Gastrocnemius medialis (tissue), 4 donors: Measurements from ENCODE around the gene GKAP1.

Experiments
- POLR2A ChIP-seq, 2 donors: fragments of 450-650 bp; IDR thresholded peaks; one replicate each; pipeline ENCODE4 v1.6.1; 2017; ENCODE audit warnings: antibody characterized with exemption in 2 of 2, mild to moderate bottlenecking in 2 of 2, moderate library complexity in 2 of 2
- TF ChIP-seq, protein P1 (sequence below), 5 experiments: fragments of 450-650 bp in 3 of 5; fragments of 200-600 bp in 2 of 5; sonication (generic) in 2 of 5; IDR thresholded peaks in 4 of 5; conservative IDR thresholded peaks in 1 of 5; 1 replicate in 4 of 5; 2 replicates in 1 of 5; pipeline ENCODE4 v1.5.1; 2016 to 2019; ENCODE audit warnings: antibody characterized with exemption in 5 of 5, mild to moderate bottlenecking in 3 of 5, moderate library complexity in 3 of 5

- TF ChIP-seq, protein P1, sequence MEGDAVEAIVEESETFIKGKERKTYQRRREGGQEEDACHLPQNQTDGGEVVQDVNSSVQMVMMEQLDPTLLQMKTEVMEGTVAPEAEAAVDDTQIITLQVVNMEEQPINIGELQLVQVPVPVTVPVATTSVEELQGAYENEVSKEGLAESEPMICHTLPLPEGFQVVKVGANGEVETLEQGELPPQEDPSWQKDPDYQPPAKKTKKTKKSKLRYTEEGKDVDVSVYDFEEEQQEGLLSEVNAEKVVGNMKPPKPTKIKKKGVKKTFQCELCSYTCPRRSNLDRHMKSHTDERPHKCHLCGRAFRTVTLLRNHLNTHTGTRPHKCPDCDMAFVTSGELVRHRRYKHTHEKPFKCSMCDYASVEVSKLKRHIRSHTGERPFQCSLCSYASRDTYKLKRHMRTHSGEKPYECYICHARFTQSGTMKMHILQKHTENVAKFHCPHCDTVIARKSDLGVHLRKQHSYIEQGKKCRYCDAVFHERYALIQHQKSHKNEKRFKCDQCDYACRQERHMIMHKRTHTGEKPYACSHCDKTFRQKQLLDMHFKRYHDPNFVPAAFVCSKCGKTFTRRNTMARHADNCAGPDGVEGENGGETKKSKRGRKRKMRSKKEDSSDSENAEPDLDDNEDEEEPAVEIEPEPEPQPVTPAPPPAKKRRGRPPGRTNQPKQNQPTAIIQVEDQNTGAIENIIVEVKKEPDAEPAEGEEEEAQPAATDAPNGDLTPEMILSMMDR (IDR thresholded peaks at IDR 0.05 in 4 of 5, conservative IDR thresholded peaks at IDR 0.05 in 1 of 5): no peak
- no peak for TF ChIP-seq POLR2A (IDR thresholded peaks at IDR 0.05)
These were observed 23.5 kb downstream of the GKAP1 start for GRCh38 chr9:83794051-83794450.
